BJ (cell line): ENCODE results near the gene TNPO3. TPM values are rescaled to one million over a fixed set of nuclear protein-coding genes. Genes with fewer than 3 reads are reported as not detected.
"Not testable (repeated sequence)": the region's sequence is repeated elsewhere in the genome, so short reads cannot be mapped to it uniquely, and the experiment has no call there.

Source experiments
- CTCF ChIA-PET: fragments of 350-600 bp; formaldehyde crosslinking; extraction: SDS; loops from one replicate; lab custom pipeline; 2021; ENCODE audit warnings: antibody characterized with exemption, inconsistent platforms; lab: Yijun Ruan, JAX
- POLR2A ChIA-PET: fragments of 300-600 bp; sonication (Branson Sonifier 250); formaldehyde crosslinking; extraction: SDS; loops from one replicate; lab custom pipeline; 2021; ENCODE audit warnings: antibody characterized with exemption; lab: Charles Lee
- DNase-seq: peaks from one replicate; pipeline ENCODE4 v3.0.0-alpha.2; 2011; ENCODE audit warnings: low read depth
- H3K27me3 ChIP-seq: 2 replicates; pipeline ENCODE4 v1.6.0; 2011; ENCODE audit warnings: low read length; ENCODE audit not compliant: control insufficient read depth, insufficient read depth
- H3K36me3 ChIP-seq: 2 replicates; pipeline ENCODE4 v1.5.1; 2011; ENCODE audit warnings: low read length; ENCODE audit not compliant: control insufficient read depth, insufficient read depth
- H3K4me3 ChIP-seq: 2 replicates; pipeline ENCODE4 v1.5.1; 2011; ENCODE audit warnings: low read depth, mild to moderate bottlenecking, control low read depth, low read length
- CTCF ChIP-seq: IDR thresholded peaks from 2 replicates; pipeline ENCODE4 v1.5.1; 2011; ENCODE audit warnings: low read depth, mild to moderate bottlenecking, control low read depth, inconsistent platforms, low read length, moderate library complexity; ENCODE audit not compliant: insufficient read depth
- polyA plus RNA-seq: library from polyadenylated mRNA; depleted of rRNA; stranded (reverse); fragments of >200 nt; gene quantifications from 2 replicates; pipeline ENCODE4 v1.2.3, GENCODE V29; 2011

TNPO3 gene
- polyA plus RNA-seq, 1 experiment: 36.2 TPM

- Histone ChIP-seq H3K27me3 (peaks cover 37% of the 10 kb centered on the region), H3K36me3 (no peaks in the 10 kb centered on the region), H3K4me3 (no peak overlapping the region)
- no peak for DNase-seq
- TF ChIP-seq CTCF: no peak
- CTCF ChIA-PET: no interaction called here
- POLR2A ChIA-PET: no interaction called here
These were observed 138.9 kb downstream of the TNPO3 start for GRCh38 chr7:128915841-128916642.

- ChIA-PET CTCF (no interaction called here), POLR2A (no interaction called here)
- Histone ChIP-seq H3K4me3 (no peak overlapping the region), H3K27me3 (peaks cover 36% of the 10 kb centered on the region), H3K36me3 (no peaks in the 10 kb centered on the region)
- TF ChIP-seq CTCF: no peak
- no peak for DNase-seq
These were observed 139.6 kb downstream of the TNPO3 start for GRCh38 chr7:128915271-128915819.

GRCh38 chr7:128914566-128915151, 140.3 kb downstream of the TNPO3 start:
- TF ChIP-seq CTCF: no peak
- no peaks in the 10 kb centered on the region for H3K36me3 ChIP-seq
- POLR2A ChIA-PET: no interaction called here
- CTCF ChIA-PET: interaction anchor here (1.0 kb wide), 1 partner anchor 31 kb away, joined by 3 read pairs; no protein-coding TSS in a partner anchor
- no peak for DNase-seq
- no peak overlapping the region for H3K4me3 ChIP-seq
- H3K27me3 ChIP-seq: peaks cover 33% of the 10 kb centered on the region

- ChIA-PET CTCF (interaction anchor here (1.0 kb wide), 1 partner anchor 30 kb away, joined by 3 read pairs; no protein-coding TSS in a partner anchor), POLR2A (no interaction called here)
- no peak for TF ChIP-seq CTCF
- DNase-seq: no peak
- peaks cover 33% of the 10 kb centered on the region for H3K27me3 ChIP-seq
- no peaks in the 10 kb centered on the region for H3K36me3 ChIP-seq
- no peak overlapping the region for H3K4me3 ChIP-seq
These were observed 140.9 kb downstream of the TNPO3 start for GRCh38 chr7:128913870-128914565.

GRCh38 chr7:128912709-128913495, 142.0 kb downstream of the TNPO3 start:
- H3K36me3 ChIP-seq, H3K4me3 ChIP-seq, POLR2A ChIA-PET, DNase-seq: not testable (repeated sequence)
- CTCF ChIA-PET: interaction anchor here (1.2 kb wide), 1 partner anchor 15 kb away, joined by 3 read pairs; no protein-coding TSS in a partner anchor
- H3K27me3 ChIP-seq: peaks cover 32% of the 10 kb centered on the region
